Neuron (in vitro differentiated cells): ENCODE measurements around the gene BICDL2.

ENCODE experiments used
- H2AFZ ChIP-seq: one replicate; pipeline ENCODE4 v1.6.1; 2013; ENCODE audit warnings: low read depth, mild to moderate bottlenecking, inconsistent platforms, low read length, moderate library complexity
- H3K27me3 ChIP-seq: one replicate; pipeline ENCODE4 v1.6.1; 2013; ENCODE audit warnings: low read length; ENCODE audit not compliant: insufficient read depth
- H3K36me3 ChIP-seq: one replicate; pipeline ENCODE4 v1.6.1; 2013; ENCODE audit warnings: low read length; ENCODE audit not compliant: insufficient read depth
- H3K4me1 ChIP-seq: one replicate; pipeline ENCODE4 v1.6.1; 2013; ENCODE audit warnings: low read length; ENCODE audit not compliant: insufficient read depth
- H3K4me3 ChIP-seq: 2 replicates; pipeline ENCODE4 v1.5.1; 2013; ENCODE audit warnings: mild to moderate bottlenecking, low read length, moderate library complexity
- H3K9me3 ChIP-seq: one replicate; pipeline ENCODE4 v1.6.1; 2013; ENCODE audit warnings: low read length

BICDL2 gene

GRCh38 chr16:3000540-3000939 lies 36.2 kb downstream of the BICDL2 start:
- H2AFZ ChIP-seq: no peak overlapping the region
- H3K9me3 ChIP-seq: no peaks in the 10 kb centered on the region
- H3K27me3 ChIP-seq: peaks cover 60% of the 10 kb centered on the region
- no peaks in the 10 kb centered on the region for H3K36me3 ChIP-seq
- peaks cover 3% of the 10 kb centered on the region for H3K4me1 ChIP-seq
- no peak overlapping the region for H3K4me3 ChIP-seq

DNA sequence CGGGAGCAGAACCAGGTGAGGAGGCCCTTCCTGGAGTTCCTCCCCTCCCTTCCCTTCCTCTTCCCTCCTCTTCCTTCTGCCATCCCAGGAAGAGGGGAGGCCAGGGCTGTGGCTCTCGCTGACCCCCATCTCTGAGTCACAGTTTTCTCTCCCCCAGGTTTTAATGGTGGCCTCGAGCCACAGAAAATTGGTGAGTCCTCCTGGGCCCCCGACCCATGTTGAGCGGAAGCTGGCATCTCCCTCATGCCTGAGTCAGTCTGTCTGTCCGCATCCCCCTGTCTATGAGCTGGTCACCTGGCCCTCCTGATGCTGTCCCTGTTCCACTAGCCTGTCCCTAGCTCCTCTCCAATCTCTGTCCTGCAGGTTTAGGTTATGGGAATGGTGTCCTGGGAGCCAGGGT lies 36.8 kb downstream of the BICDL2 start:
- no peaks in the 10 kb centered on the region for H3K36me3 ChIP-seq
- no peak overlapping the region for H2AFZ ChIP-seq
- no peaks in the 10 kb centered on the region for H3K9me3 ChIP-seq
- peaks cover 3% of the 10 kb centered on the region for H3K4me1 ChIP-seq
- no peak overlapping the region for H3K4me3 ChIP-seq
- H3K27me3 ChIP-seq: peaks cover 58% of the 10 kb centered on the region

DNA sequence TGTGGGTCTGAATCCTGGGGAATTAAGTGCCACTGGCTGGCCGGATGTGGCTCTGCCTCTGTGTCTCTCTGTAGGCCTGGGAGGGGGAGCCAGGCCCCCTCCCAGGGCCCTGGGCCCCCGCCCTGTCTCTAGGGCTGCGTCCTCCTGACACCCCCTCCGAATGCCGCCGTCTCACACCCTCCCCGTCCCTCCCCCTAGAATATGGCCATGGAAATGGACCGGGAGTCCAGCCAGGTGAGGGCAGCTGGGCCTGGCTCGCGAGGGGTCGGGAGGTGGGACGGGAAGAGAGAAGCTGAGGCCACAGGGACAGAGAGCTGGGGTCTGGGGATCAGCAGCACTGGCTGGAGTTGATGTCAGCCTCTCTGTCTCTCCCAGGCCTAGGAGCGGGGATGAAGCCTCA lies 40.4 kb downstream of the BICDL2 start:
- H3K27me3 ChIP-seq: peaks cover 77% of the 10 kb centered on the region
- no peak overlapping the region for H2AFZ ChIP-seq
- no peaks in the 10 kb centered on the region for H3K36me3 ChIP-seq
- H3K4me3 ChIP-seq: no peak overlapping the region
- no peaks in the 10 kb centered on the region for H3K9me3 ChIP-seq
- H3K4me1 ChIP-seq: no peaks in the 10 kb centered on the region

GRCh38 chr16:2992383-2993081 lies 44.2 kb downstream of the BICDL2 start:
- no peaks in the 10 kb centered on the region for H3K36me3 ChIP-seq
- H3K27me3 ChIP-seq: peaks cover 75% of the 10 kb centered on the region
- H3K4me3 ChIP-seq: no peak overlapping the region
- no peaks in the 10 kb centered on the region for H3K9me3 ChIP-seq
- H3K4me1 ChIP-seq: no peaks in the 10 kb centered on the region
- no peak overlapping the region for H2AFZ ChIP-seq

- no peaks in the 10 kb centered on the region for H3K9me3 ChIP-seq
- no peak overlapping the region for H3K4me3 ChIP-seq
- no peak overlapping the region for H2AFZ ChIP-seq
- peaks cover 74% of the 10 kb centered on the region for H3K27me3 ChIP-seq
- no peaks in the 10 kb centered on the region for H3K36me3 ChIP-seq
- H3K4me1 ChIP-seq: no peaks in the 10 kb centered on the region
These were observed 45.0 kb downstream of the BICDL2 start for GRCh38 chr16:2991566-2992261.

GRCh38 chr16:2990891-2991290 lies 45.9 kb downstream of the BICDL2 start:
- H3K4me3 ChIP-seq: no peak overlapping the region
- H2AFZ ChIP-seq: no peak overlapping the region
- no peaks in the 10 kb centered on the region for H3K9me3 ChIP-seq
- H3K36me3 ChIP-seq: no peaks in the 10 kb centered on the region
- no peaks in the 10 kb centered on the region for H3K4me1 ChIP-seq
- H3K27me3 ChIP-seq: peaks cover 74% of the 10 kb centered on the region

- Histone ChIP-seq H2AFZ (no peak overlapping the region), H3K36me3 (no peaks in the 10 kb centered on the region), H3K9me3 (no peaks in the 10 kb centered on the region), H3K27me3 (peaks cover 76% of the 10 kb centered on the region), H3K4me1 (no peaks in the 10 kb centered on the region), H3K4me3 (no peak overlapping the region)
These were observed 48.1 kb downstream of the BICDL2 start for GRCh38 chr16:2988590-2989099.

GRCh38 chr16:2987833-2988232 lies 48.9 kb downstream of the BICDL2 start:
- no peaks in the 10 kb centered on the region for H3K4me1 ChIP-seq
- H2AFZ ChIP-seq: no peak overlapping the region
- H3K4me3 ChIP-seq: no peak overlapping the region
- no peaks in the 10 kb centered on the region for H3K36me3 ChIP-seq
- H3K9me3 ChIP-seq: no peaks in the 10 kb centered on the region
- H3K27me3 ChIP-seq: peaks cover 69% of the 10 kb centered on the region

DNA sequence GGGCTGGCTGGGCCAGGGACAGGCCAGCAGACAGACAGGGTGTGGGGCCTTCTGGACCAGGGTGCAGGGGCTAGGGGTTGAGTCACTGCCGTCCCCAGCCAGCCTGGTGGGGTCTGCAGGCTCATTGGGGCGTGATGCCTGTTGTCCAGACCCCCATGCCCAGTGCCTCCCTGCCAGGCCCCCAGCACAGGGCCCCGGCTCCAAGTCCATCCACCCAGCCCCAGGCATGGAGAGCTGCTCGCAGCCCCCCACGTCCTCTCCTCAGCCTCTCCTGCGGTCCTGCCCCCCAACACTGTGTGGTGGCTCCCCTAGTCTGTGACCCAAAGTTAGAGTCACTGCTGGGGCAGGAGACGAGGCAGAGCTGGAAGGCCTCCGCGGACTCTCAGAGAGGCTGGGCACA lies 49.5 kb downstream of the BICDL2 start:
- Histone ChIP-seq H3K4me3 (no peak overlapping the region), H3K27me3 (peaks cover 65% of the 10 kb centered on the region), H3K36me3 (no peaks in the 10 kb centered on the region), H2AFZ (no peak overlapping the region), H3K9me3 (no peaks in the 10 kb centered on the region), H3K4me1 (no peaks in the 10 kb centered on the region)

DNA sequence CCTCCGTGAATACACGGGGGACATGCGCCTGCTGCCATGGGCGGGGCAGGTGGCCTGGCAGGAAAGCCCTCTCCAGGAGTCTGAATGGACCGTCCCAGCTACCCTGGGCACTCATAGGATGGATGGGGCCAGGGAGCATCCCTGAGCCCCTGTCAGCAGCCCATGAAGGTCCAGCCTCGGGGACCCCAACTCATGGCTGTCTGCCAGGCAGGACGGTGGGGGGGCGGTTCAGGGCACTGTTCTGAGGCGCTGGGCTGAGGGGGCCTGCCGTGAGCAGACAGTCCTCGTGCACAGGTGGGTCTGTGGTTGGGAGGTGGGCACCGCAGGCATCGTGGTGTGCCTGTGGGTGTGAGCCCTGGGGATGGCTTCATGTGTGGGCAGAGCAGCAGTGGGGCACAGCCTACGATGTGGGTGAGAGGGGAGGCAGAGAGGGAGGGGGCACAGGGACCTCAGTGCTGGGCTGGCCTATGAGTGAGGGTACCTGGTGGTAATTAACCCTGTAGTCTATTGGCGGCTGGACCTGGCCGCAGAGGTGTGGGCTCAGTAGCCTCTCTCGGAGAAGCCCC lies 50.0 kb downstream of the BICDL2 start:
- Histone ChIP-seq H3K4me3 (no peak overlapping the region), H3K27me3 (peaks cover 61% of the 10 kb centered on the region), H3K36me3 (no peaks in the 10 kb centered on the region), H2AFZ (no peak overlapping the region), H3K9me3 (no peaks in the 10 kb centered on the region), H3K4me1 (peaks cover 4% of the 10 kb centered on the region)

- Histone ChIP-seq H3K9me3 (no peaks in the 10 kb centered on the region), H3K27me3 (peaks cover 53% of the 10 kb centered on the region), H2AFZ (no peak overlapping the region), H3K36me3 (no peaks in the 10 kb centered on the region), H3K4me1 (peaks cover 8% of the 10 kb centered on the region), H3K4me3 (no peak overlapping the region)
These were observed 50.8 kb downstream of the BICDL2 start for GRCh38 chr16:2985893-2986355.

- H3K4me3 ChIP-seq: no peak overlapping the region
- H3K36me3 ChIP-seq: no peaks in the 10 kb centered on the region
- peaks cover 49% of the 10 kb centered on the region for H3K27me3 ChIP-seq
- no peak overlapping the region for H2AFZ ChIP-seq
- peaks cover 12% of the 10 kb centered on the region for H3K4me1 ChIP-seq
- H3K9me3 ChIP-seq: no peaks in the 10 kb centered on the region
These were observed 51.3 kb downstream of the BICDL2 start for GRCh38 chr16:2985462-2985861.

- no peak overlapping the region for H2AFZ ChIP-seq
- no peaks in the 10 kb centered on the region for H3K9me3 ChIP-seq
- H3K4me1 ChIP-seq: peaks cover 20% of the 10 kb centered on the region
- peaks cover 32% of the 10 kb centered on the region for H3K27me3 ChIP-seq
- no peaks in the 10 kb centered on the region for H3K36me3 ChIP-seq
- no peak overlapping the region for H3K4me3 ChIP-seq
These were observed 53.0 kb downstream of the BICDL2 start for GRCh38 chr16:2983706-2984136.
